IPS-11a (cell line): ENCODE data around the gene HOMER1.

Source experiments
- H3K4me3 ChIP-seq: one replicate; pipeline ENCODE4 v1.5.1; 2013; ENCODE audit warnings: low read depth, low read length, control low read depth

HOMER1 gene

DNA sequence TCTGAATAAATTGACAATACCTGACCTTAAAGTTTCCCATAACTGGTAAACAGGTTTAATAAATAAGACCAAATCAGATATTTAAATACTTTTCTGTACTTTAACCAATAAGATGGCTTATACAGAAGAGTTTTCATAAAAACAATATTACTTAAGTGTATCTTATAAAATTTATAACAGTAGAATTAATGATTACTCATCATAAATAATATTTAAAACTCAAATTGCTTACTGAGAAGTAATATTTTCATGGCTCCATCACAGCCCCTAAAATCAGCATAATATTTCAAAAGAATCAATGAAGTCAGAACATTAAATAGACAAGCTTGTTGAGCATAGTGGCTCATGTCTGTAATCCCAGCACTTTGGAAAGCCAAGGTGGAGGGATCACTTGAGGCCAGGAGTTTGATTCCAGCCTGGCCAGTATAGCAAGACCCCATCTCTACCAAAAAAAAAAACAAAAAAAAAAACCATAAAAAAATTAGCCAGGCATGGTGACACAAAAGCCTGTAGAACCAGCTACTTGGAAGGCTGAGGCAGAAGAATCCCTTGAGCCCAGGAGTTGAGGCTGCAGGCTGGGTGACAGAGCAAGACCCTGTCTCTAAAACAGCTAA is 23.5 kb downstream of the HOMER1 start:
- no peak overlapping the region for H3K4me3 ChIP-seq

DNA sequence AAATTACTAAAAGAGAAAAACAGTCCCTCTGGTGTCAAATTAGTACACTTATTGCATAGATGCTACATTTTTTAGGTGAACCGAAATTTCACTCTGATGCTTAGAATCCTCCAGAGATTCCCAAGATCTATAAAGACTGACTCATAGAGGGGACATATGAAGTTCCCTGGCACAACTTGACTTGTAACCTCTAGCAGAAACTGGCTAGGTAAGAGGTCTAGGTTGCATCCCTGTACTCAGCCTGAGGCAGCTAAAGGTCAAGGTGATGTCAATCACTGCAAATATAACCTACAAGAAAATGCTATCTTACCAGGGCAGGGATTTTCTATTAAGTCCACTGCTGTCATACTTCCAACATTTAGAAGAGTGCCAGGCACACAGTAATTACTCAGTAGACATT is 24.2 kb downstream of the HOMER1 start:
- H3K4me3 ChIP-seq = no peak overlapping the region

DNA sequence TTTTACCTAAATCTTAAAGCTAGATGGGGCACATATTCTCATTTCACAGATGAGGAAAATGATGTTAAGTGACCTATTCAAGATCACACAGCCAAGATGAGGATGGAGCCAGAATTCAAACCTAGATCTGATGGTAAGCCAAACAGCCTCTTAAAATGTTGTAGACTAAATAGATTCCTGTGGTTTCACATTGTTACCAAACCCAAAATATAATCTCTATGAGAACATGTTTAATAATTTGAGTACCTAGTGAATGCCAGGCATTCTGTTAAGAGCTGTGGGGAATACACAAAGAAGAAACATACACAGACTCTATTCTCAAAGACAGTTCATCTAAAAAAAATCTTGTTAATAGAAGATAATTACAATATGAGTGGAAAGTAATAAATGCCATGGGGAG is 25.2 kb downstream of the HOMER1 start:
- no peak overlapping the region for H3K4me3 ChIP-seq

DNA sequence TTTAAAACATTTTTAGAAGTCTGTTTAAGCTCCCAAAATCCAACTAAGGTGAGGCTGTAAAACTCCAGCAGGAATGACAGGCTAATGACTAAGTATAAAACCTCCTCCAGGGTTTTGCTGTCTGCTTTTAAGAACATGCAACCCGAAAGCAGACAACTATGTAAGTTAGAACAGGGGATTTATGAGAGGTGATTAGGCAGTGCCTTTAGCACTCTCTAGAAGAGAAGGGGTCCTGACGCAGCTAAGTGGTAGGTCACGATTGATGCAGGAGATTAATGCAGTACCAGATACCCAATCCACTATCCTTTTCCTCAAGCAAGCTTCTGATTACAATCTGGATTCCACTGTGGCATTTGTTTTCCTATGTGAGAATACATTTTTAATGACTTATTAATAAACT is 25.9 kb downstream of the HOMER1 start:
- no peak overlapping the region for H3K4me3 ChIP-seq

DNA sequence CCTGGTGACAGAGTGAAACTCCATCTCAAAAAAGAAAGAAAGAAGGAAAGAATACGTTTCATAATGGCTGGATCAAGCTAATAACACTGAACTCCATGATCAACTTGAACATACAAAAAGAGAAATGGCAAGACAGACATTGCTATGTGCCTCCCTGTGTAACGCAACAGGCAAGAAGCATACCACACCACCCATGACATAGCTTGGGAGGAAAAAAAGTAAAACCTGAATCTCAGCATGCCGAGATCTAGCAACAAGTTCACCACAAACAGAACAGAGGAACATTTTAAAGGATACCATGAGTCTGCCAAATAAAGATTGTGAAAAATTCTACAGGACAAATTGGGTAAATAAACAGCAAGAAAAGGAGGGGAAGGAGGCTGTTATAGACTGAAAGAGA is 26.7 kb downstream of the HOMER1 start:
- H3K4me3 ChIP-seq = no peak overlapping the region

DNA sequence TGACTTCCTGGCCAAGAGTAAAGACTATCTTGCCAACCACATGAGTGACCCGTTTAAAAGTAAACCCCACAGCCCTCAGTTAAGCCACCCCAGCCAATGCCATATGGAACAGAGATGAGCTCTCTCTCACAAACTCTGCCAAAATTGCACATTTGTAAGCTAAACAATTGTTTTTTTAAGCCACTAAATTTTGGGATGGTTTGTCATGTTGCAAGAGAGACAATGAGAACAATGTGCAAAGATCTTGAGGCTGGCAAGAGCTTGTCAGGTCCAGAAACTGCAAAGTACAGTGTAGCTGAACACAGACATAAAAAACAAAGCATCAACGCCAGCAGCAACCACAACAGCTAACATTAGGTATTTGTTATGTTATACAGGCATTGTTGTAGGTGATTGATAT is 27.8 kb downstream of the HOMER1 start:
- no peak overlapping the region for H3K4me3 ChIP-seq

DNA sequence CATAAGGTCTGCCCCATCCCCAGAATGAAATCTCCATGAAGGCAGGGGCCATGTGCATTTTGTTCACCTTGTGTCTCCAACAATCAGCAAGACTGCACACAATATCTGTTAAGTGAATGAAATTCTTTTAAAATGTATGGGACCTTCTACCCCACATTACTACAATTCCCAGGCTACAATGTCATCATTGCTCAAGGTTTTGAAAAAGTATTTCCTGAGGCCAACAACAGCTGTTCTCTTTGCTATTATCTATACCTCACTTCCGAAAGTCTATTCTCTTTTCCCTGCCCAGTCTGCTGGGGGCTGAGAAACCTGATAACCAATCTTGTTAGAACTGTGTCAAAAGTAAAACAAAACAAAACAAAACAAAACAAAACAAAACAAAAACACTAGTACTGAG is 29.2 kb downstream of the HOMER1 start:
- no peak overlapping the region for H3K4me3 ChIP-seq

DNA sequence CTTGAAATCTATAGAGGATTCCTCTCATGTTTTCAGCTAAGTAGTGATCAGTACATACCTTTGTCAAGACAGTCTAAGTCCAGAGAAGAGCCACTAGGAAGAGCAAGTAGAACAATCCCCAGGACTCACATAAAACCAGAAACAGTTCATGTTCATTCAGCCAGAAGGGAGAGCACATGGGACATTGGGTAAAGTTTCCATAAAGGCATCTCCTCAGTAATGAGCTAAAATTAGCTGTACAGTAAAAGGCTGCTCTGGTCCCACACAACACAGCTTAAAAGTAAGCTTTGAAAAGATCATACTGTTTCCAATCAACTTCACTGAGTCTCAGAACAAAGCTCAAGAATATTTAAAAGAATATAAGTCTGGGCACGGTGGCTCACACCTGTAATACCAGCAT is 32.4 kb downstream of the HOMER1 start:
- H3K4me3 ChIP-seq = no peak overlapping the region

DNA sequence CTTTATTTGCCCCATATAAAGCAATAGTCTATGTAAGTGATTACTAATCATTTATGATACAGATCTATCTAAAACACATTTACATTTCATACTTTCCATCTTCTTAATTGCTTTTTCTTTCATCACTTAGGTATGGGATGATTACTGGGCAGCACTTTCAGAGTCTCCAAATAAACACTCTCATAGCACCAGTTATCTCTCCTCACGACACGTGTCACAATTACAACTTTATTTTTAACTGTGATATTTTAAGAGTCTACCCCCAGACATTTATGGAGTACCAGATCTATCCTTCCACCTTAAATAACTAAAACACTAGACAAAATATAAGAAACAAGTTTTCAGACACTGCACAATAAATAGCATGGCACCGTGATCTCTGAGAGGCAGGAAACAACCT is 32.9 kb downstream of the HOMER1 start:
- H3K4me3 ChIP-seq = no peak overlapping the region

DNA sequence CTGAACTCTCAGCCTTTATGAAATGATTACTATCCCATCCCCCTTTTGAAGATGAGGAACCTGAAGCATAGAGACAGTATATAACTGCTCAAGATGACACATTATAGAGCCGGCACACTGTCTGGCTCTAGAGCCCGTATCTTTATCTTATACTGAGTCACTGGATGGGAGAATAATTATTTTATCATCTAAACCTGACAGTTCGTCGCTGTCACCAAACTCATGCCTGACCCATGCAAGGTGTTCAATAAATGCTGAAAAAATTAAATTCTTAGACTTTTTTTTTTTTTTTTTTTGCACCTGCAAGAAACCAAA is 38.8 kb downstream of the HOMER1 start:
- no peak overlapping the region for H3K4me3 ChIP-seq

DNA sequence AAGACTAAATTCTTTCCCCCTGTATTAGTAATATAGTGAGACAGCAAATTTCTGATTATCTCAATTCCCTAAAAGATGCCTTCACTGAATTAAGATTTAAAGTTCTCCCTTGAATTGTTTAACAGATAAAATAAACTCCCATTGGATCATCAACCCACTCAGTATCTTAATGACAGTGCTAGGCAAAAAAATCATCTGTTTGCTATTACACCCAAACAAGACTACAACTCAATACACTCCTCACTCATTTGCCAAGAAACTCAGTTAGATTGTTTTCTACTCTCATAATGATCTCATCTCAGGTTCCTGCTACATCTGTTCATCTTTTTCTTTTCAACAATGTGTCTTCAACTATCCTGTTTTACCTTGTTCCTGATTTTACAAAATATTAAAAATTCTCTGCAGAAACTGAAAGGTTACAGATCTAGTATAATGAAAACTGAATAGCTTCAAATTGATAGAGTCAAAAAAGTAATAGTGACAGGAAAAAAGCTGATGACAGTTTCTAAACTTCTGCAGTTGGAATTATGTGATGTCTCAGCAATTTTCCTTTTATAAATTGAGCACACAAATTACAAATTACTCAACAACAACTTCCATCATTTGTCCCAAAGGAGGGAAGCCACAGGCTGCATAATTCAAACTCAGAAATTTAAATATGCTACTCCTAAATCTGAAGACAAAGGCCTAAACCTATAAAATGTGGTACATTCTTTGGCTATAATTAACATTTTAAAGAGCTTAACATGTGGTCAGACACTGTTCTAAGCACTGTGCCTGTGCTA is 39.4 kb downstream of the HOMER1 start:
- H3K4me3 ChIP-seq = no peak overlapping the region

DNA sequence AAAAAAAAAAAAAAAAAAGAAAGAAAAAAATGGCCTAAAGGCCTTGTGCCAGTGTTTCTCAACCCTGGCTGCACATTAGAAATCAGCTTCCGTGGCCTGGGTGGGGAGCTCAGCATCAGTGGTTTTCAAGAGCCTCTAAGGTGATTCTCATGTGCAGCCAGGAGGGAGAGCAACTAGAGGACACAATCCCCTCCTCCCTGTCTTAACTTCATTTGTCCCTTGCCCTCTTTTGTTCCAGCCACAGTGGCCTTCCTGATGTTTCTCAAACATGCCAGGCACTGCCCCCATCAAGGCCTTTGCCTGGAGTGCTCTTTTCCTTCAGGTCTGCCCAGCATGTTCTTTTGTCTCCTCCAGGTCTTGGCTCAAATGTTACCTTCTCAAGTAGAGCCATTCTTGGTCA is 42.4 kb downstream of the HOMER1 start:
- H3K4me3 ChIP-seq = no peak overlapping the region

DNA sequence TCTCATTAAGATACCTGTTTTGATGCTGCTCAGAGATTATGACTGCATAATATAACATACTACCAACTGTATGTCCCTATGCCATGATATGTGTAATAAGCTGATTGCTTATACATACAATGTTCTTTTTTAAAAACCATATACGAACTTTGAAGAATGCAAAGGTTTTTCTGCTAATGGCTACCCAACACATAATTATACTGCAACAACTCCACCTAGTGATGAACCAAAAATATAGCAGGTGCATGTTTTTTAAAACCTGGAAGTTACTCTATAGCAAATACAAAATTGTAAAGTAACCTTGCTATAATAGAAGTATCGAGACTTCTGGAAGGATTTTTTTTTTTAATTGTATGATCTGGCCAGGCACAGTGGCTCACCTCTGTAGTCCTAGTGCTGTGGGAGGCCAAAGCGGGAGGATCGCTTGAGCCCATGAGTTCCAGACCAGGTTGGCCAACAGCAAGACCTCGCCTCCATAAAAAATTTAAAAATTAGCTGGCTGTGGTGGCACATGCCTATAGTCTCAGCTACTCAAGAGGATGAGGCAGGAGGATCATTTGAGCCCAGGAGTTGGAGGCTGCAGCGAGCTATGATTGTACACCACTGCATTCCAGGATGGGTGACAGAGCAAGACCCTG is 49.1 kb downstream of the HOMER1 start:
- no peak overlapping the region for H3K4me3 ChIP-seq

DNA sequence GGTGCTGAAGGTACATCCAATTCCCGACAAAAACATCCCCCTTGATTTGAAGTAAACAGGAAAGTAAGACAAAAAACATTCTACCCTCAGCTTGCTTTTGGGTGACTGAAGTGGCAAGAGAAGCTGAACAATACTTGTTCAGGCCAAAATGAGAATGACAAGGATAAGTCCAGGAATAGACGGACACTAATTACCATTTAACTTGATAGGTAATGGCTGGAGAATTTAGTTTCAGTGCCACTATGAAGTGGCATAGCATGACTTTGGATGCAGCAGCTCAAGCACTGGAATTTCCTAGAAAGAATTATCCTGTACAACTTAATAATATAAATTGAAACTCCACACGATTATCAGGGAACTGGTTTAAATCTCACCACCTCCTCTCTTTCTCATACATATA is 49.7 kb downstream of the HOMER1 start:
- H3K4me3 ChIP-seq = no peak overlapping the region

DNA sequence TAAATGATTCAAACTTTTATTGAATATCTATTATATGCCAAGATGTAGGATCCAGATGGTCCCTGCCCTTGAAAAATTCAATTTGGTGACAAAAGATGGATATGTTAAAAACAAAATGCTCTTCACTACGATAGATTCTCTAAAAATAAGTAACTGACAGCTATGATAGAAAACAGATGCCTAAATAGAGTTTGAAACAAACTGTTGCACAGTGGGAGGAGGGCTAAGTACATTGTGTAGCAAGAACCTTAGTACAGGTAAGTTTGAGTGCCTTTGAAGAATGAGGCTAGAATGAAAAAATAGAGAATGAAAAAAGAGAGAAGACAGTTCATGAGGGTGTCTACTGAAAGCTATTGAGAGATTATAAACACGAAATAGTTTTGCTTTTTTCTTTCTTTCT is 54.3 kb downstream of the HOMER1 start:
- H3K4me3 ChIP-seq = no peak overlapping the region

DNA sequence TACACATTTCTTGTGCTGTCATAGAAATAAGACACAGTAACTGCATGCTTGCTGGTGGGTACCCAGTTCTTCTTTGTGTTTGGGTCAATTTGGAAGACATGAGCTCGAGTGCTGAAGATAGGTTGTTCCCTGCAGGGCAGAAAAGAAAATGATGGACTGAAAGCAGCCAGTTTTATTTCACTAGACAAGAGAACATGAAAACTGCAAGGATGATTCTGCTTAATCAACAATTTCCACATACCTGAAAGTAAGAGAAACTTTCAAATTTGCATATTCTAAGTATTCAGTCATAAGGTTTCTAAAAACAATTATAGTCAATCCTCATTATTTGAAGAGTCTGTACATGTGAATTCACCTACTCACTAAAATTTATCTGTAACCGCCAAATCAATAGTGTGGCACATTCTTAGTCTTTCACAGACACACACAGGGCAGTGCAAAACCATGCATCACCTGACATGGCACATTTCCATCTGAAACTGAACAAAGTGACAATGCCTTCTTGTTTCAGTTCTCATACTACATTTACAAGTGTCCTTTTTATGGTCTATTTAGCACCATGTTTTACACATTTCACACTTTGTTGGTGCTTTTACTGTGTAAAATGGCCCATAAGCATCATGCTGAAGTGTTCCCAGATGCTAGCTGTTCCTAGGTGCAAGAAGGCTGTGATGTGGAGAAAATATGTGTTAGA is 56.9 kb downstream of the HOMER1 start:
- H3K4me3 ChIP-seq = no peak overlapping the region

DNA sequence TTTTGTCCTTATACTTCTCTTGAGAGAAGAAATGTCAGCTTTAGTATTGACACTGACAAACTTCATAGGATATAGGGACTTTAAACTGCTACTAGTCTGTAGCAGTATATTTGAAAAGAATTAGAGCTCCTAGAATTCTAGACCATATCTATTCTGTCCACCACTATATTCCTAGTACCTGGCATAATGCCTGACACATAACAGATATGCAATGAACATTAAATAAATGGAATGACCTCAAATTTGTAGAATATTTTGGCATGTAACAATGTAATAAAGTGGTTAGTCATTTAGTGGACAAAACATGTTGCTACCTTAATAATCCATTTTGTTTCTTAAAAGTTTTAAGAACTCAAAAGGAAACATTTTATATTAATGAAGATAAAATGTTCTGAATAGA is 57.5 kb downstream of the HOMER1 start:
- H3K4me3 ChIP-seq = no peak overlapping the region

DNA sequence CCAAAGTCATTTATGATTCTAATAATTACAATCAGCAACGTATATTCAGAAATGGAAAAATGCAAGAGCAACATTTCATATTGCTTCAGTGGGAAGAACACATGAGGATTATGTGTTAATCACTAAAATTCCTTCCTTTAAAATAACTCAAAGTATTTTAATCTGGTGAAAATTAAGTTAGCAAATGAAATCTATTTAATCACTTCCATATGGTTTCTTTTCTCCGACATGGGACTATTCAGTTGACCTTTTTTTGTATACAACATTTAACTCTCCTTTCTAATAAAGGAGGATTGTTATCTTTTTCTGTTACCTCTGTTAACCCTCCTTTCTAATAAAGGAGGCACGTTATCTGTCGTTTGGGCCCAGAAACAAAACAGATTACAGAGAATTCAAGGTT is 59.9 kb downstream of the HOMER1 start:
- no peak overlapping the region for H3K4me3 ChIP-seq

DNA sequence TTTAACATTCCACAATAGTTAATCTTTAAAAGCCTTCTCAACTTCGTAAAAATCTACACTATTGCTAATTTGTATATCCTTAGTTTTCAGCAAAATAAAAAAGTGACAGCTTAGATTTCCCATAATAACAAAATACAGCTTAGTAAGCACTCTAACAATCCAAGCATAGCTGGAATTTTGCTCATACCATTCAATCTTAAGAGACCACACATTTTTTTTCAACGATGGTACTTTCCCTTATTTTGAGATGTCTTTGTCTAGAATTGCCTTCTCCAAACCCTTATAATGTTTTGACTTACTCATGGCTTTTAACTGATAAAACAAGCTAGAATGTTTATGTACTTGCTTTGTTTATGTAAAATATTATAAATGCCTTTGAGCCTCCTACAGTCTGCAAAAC is 65.6 kb downstream of the HOMER1 start:
- H3K4me3 ChIP-seq = no peak overlapping the region

DNA sequence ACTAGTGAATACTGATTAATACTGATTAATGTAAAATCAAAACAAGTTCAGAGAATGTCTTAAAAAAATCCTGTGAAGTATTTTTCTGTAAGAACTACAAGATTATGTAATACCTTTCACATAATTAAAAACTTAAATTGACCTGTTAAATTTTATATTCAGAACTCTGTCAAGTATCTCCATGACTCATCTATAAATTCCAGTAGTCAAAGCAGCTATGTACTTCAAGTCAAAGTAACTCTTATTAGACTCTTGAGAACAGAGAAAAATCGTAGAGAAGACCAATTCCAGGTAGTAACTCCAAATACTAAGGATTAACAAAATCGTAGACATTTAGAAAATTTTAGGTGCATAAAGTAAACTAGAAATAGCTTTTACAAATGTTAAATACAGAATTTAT is 77.1 kb downstream of the HOMER1 start:
- no peak overlapping the region for H3K4me3 ChIP-seq

DNA sequence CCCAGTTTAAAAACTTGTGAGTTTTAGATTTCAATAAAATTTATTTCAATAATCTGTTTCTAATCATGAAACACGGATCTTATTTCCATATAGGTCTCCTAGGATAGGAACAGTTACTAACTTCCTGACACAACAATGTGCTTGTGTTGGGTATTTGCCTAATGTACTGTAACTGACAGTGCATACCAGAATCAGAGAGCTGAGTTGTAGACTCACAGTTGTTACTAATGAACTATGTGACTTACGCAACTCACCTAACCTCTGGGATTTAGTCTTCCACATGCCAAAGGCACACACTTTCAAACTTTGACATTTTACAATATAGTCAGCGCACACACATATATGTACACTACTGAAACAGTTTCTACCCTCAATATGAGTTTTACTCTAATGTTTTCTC is 77.7 kb downstream of the HOMER1 start:
- no peak overlapping the region for H3K4me3 ChIP-seq

DNA sequence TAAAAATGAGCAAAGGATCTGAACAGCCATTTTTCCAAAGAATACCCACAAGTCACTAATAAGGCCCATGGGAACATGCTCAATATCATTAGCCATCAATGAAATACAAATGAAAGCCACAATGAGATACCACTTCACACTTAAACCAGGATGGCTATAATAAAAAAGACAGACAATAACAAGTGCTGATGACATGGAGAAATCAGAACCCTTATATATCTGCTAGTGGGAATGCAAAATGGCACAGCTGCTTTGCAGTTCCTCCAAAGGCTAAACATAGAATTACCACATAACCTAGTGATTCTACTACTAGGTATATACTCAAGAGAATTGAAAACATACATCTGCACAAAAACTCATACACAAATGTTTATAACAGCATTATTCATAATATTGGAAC is 83.7 kb downstream of the HOMER1 start:
- H3K4me3 ChIP-seq = no peak overlapping the region
